CD4-positive, alpha-beta T cell (primary cell): ENCODE measurements around the gene ANXA6. TPM values are rescaled to one million over a fixed set of nuclear protein-coding genes. Genes with fewer than 3 reads are reported as not detected.

Source experiments
- ATAC-seq: fragments of 200-7000 bp; cut with Tn5 transposase; one replicate; pipeline ENCODE4 v1.10.0; 2022; ENCODE audit warnings: mild to moderate bottlenecking; ENCODE audit not compliant: poor library complexity
- CTCF ChIA-PET: fragments of 350-600 bp; sonication (Branson Sonifier 250); formaldehyde crosslinking; loops from one replicate; lab custom pipeline; 2021; ENCODE audit warnings: antibody characterized with exemption, inconsistent platforms; lab: Charles Lee
- POLR2A ChIA-PET: fragments of 350-600 bp; sonication (Branson Sonifier 250); formaldehyde crosslinking; loops from one replicate; lab custom pipeline; 2021; ENCODE audit warnings: antibody characterized with exemption, inconsistent platforms; lab: Charles Lee
- DNase-seq, 14 experiments: peaks; one replicate each; pipeline ENCODE4 v3.0.0-alpha.2; 2013 to 2020; ENCODE audit warnings: mixed read lengths in 2 of 14
- H3K27ac ChIP-seq, 2 donors: one replicate each; pipeline versions ENCODE4 v1.5.1 to v1.7.0; 2013; ENCODE audit warnings: low read length in 2 of 2, low read depth in 1 of 2, mild to moderate bottlenecking in 1 of 2
- H3K27me3 ChIP-seq, 2 experiments: 1 replicate in 1 of 2; 2 replicates in 1 of 2; pipeline versions ENCODE4 v1.6.1 to v1.7.0; 2013; ENCODE audit warnings: low read length in 2 of 2, control low read depth in 1 of 2, mild to moderate bottlenecking in 1 of 2, moderate library complexity in 1 of 2; ENCODE audit not compliant: insufficient read depth in 2 of 2, control insufficient read depth in 1 of 2
- H3K36me3 ChIP-seq: one replicate; pipeline ENCODE4 v1.6.1; 2013; ENCODE audit warnings: low read length, control low read depth; ENCODE audit not compliant: insufficient read depth
- H3K4me1 ChIP-seq: one replicate; pipeline ENCODE4 v1.6.1; 2013; ENCODE audit warnings: low read length, control low read depth; ENCODE audit not compliant: insufficient read depth
- H3K4me3 ChIP-seq: one replicate; pipeline ENCODE4 v1.5.1; 2013; ENCODE audit warnings: mild to moderate bottlenecking, low read length, moderate library complexity
- H3K9me3 ChIP-seq, 2 experiments: 1 replicate in 1 of 2; 2 replicates in 1 of 2; pipeline versions ENCODE4 v1.6.1 to v1.7.0; 2013; ENCODE audit warnings: low read length in 2 of 2, mild to moderate bottlenecking in 2 of 2, control low read depth in 1 of 2, moderate library complexity in 1 of 2; ENCODE audit not compliant: control insufficient read depth in 1 of 2, insufficient read depth in 1 of 2
- H3K27ac Mint-ChIP-seq: one replicate; pipeline ENCODE4 v1.8.0; 2020; ENCODE audit warnings: mixed read lengths
- H3K27me3 Mint-ChIP-seq: one replicate; pipeline ENCODE4 v1.8.0; 2021; ENCODE audit warnings: mixed read lengths
- H3K36me3 Mint-ChIP-seq: one replicate; pipeline ENCODE4 v1.8.0; 2021; ENCODE audit warnings: low read depth, mixed read lengths
- H3K4me1 Mint-ChIP-seq: one replicate; pipeline ENCODE4 v1.8.0; 2021; ENCODE audit warnings: low read depth, mixed read lengths
- H3K4me3 Mint-ChIP-seq: one replicate; pipeline ENCODE4 v1.8.0; 2020; ENCODE audit warnings: mild to moderate bottlenecking, mixed read lengths
- H3K9me3 Mint-ChIP-seq: one replicate; pipeline ENCODE4 v1.8.0; 2020; ENCODE audit warnings: mixed read lengths
- intact Hi-C, 2 experiments: fragments of 100-400 bp; cut with DNase I in 1 of 2; cut with micrococcal nuclease in 1 of 2; formaldehyde crosslinking; loops; one replicate each; pipeline versions ENCODE4 v1.15.1 to v1.9.0; 2023 to 2025; cut with DNase I, micrococcal nuclease
- total RNA-seq, 174 experiments: library from RNA in 2 of 174; stranded (reverse) in 2 of 174; gene quantifications; one replicate each; pipeline ENCODE4 v1.2.3 and lab custom pipeline; 2021 to 2026
- TF ChIP-seq, protein P1 (sequence below): fragments of 200-600 bp; IDR thresholded peaks from one replicate; pipeline ENCODE4 v1.8.0; 2022; ENCODE audit warnings: antibody characterized with exemption, mild to moderate bottlenecking

Gene ANXA6
- total RNA-seq, 2 experiments from 2014 or later = 108 to 130 TPM

GRCh38 chr5:151067632-151068432 lies 89.7 kb downstream of the ANXA6 start:
- Mint-ChIP-seq H3K27me3 (no peaks in the 10 kb centered on the region), H3K9me3 (no peaks in the 10 kb centered on the region), H3K27ac (peak overlapping the region; percentile 66), H3K4me3 (no peak overlapping the region), H3K4me1 (peaks cover 72% of the 10 kb centered on the region), H3K36me3 (peaks cover 83% of the 10 kb centered on the region)
- ATAC-seq (no peak), DNase-seq (no peak)
- intact Hi-C loops = no loop called here
- TF ChIP-seq, protein P1, sequence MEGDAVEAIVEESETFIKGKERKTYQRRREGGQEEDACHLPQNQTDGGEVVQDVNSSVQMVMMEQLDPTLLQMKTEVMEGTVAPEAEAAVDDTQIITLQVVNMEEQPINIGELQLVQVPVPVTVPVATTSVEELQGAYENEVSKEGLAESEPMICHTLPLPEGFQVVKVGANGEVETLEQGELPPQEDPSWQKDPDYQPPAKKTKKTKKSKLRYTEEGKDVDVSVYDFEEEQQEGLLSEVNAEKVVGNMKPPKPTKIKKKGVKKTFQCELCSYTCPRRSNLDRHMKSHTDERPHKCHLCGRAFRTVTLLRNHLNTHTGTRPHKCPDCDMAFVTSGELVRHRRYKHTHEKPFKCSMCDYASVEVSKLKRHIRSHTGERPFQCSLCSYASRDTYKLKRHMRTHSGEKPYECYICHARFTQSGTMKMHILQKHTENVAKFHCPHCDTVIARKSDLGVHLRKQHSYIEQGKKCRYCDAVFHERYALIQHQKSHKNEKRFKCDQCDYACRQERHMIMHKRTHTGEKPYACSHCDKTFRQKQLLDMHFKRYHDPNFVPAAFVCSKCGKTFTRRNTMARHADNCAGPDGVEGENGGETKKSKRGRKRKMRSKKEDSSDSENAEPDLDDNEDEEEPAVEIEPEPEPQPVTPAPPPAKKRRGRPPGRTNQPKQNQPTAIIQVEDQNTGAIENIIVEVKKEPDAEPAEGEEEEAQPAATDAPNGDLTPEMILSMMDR = no peak
- Histone ChIP-seq H3K27me3 (no peaks in the 10 kb centered on the region), H3K36me3 (peaks cover 81% of the 10 kb centered on the region), H3K4me1 (peaks cover 87% of the 10 kb centered on the region), H3K9me3 (no peaks in the 10 kb centered on the region), H3K4me3 (no peak overlapping the region), H3K27ac (peak overlapping the region in 1 of 2 donors; percentile 25)
- ChIA-PET CTCF (no interaction called here), POLR2A (no interaction called here)

- Histone ChIP-seq H3K4me1 (peaks cover 79% of the 10 kb centered on the region), H3K9me3 (no peaks in the 10 kb centered on the region), H3K36me3 (peaks cover 89% of the 10 kb centered on the region), H3K27ac (no peak overlapping the region), H3K27me3 (no peaks in the 10 kb centered on the region), H3K4me3 (no peak overlapping the region)
- ChIA-PET POLR2A (no interaction called here), CTCF (no interaction called here)
- H3K27me3 Mint-ChIP-seq = no peaks in the 10 kb centered on the region
- TF ChIP-seq, protein P1 = no peak
- intact Hi-C loops = no loop called here
- no peak for DNase-seq
- peak overlapping the region; percentile 72 for H3K27ac Mint-ChIP-seq
- no peaks in the 10 kb centered on the region for H3K9me3 Mint-ChIP-seq
- no peak overlapping the region for H3K4me3 Mint-ChIP-seq
- peaks cover 68% of the 10 kb centered on the region for H3K4me1 Mint-ChIP-seq
- no peak for ATAC-seq
- peaks cover 83% of the 10 kb centered on the region for H3K36me3 Mint-ChIP-seq
Observed at GRCh38 chr5:151066920-151067319, 90.7 kb downstream of the ANXA6 start.

DNA sequence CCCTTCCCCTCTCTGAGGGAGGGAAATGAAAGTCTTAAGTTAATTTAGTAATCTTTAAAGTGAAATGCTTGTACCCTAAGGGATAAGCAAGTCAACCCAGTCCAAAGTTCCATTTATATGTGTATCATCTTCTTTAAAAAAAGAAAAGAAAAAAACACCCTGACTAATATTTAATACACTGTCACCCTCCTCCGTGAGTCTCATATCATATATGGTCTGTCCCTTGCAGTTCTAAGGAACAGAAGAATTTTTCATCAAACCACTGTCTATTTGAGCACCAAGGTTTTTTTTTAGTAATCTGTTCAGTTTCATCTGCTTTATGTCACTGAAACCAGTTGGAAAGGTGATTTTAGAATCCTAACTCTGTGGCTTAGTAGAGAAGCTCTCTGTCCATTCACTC lies 92.0 kb downstream of the ANXA6 start:
- H3K4me1 Mint-ChIP-seq = peaks cover 68% of the 10 kb centered on the region
- Histone ChIP-seq H3K27ac (no peak overlapping the region), H3K27me3 (no peaks in the 10 kb centered on the region), H3K4me1 (peaks cover 77% of the 10 kb centered on the region), H3K36me3 (peaks cover 89% of the 10 kb centered on the region), H3K4me3 (no peak overlapping the region), H3K9me3 (no peaks in the 10 kb centered on the region)
- DNase-seq (no peak), ATAC-seq (no peak)
- no peaks in the 10 kb centered on the region for H3K27me3 Mint-ChIP-seq
- intact Hi-C loops = no loop called here
- CTCF ChIA-PET = interaction anchor here (0.9 to 1.3 kb wide), 2 partner anchors 49 to 52 kb away, joined by 3 read pairs; no protein-coding TSS in a partner anchor
- TF ChIP-seq, protein P1 = no peak
- no peaks in the 10 kb centered on the region for H3K9me3 Mint-ChIP-seq
- H3K36me3 Mint-ChIP-seq = peaks cover 86% of the 10 kb centered on the region
- H3K27ac Mint-ChIP-seq = peak overlapping the region; percentile 72
- POLR2A ChIA-PET = interaction anchor here (0.7 to 1.0 kb wide), 2 partner anchors 13 kb away, joined by 3 read pairs; no protein-coding TSS in a partner anchor
- no peak overlapping the region for H3K4me3 Mint-ChIP-seq
